ENCODE data around the gene CD59. TPM values are rescaled to one million over a fixed set of nuclear protein-coding genes. Genes with fewer than 3 reads are reported as not detected.

The CD59 gene
- total RNA-seq, 3 donors from 2014 or later = 296 to 563 (median 375) TPM

Other genes starting within 250 kb of the CD59 start
- gene C11orf91, start 35.6 kb downstream of the CD59 start, total RNA-seq = not detected
- gene FBXO3, start 38.1 kb upstream of the CD59 start, total RNA-seq = 10 to 100 TPM; 35.0 to 60.6 (median 46.9) TPM
- 10 to 100 TPM; 19.5 to 21.9 (median 20.0) TPM for gene LMO2, start 155.7 kb upstream of the CD59 start, total RNA-seq